HG03135 (cell line): ENCODE results near the gene FKBP4.
"Not testable (repeated sequence)": the region's sequence is repeated elsewhere in the genome, so short reads cannot be mapped to it uniquely, and the experiment has no call there.

Experiments
- ATAC-seq: cut with Tn5 transposase; IDR thresholded peaks from one replicate; pipeline ENCODE4 v1.9.1; 2021; ENCODE audit warnings: mild to moderate bottlenecking, moderate library complexity; ENCODE audit not compliant: unreplicated experiment

FKBP4 gene

GRCh38 chr12:2794736-2795289 lies at the start of gene FKBP4:
Gene FKBP4, plus strand, starts transcription at chr12:2794970. Its CDS starts 170 bp downstream, at chr12:2795140.
- peak; percentile 57 for ATAC-seq

- no peak for ATAC-seq
Observed at GRCh38 chr12:2745655-2746054, 49.1 kb upstream of the FKBP4 start.

- ATAC-seq = no peak
Observed at GRCh38 chr12:2749580-2749979, 45.2 kb upstream of the FKBP4 start.

GRCh38 chr12:2750185-2750584 lies 44.6 kb upstream of the FKBP4 start:
- ATAC-seq = no peak

GRCh38 chr12:2751230-2751629 lies 43.5 kb upstream of the FKBP4 start:
- ATAC-seq = no peak

- ATAC-seq = no peak
Observed at GRCh38 chr12:2751686-2752085, 43.1 kb upstream of the FKBP4 start.

GRCh38 chr12:2752676-2753371 lies 41.9 kb upstream of the FKBP4 start:
- no peak for ATAC-seq

- no peak for ATAC-seq
Observed at GRCh38 chr12:2753536-2753935, 41.2 kb upstream of the FKBP4 start.

- ATAC-seq = no peak
Observed at GRCh38 chr12:2754208-2754607, 40.6 kb upstream of the FKBP4 start.

- ATAC-seq = no peak
Observed at GRCh38 chr12:2756756-2757155, 38.0 kb upstream of the FKBP4 start.

GRCh38 chr12:2759733-2760132 lies 35.0 kb upstream of the FKBP4 start:
- no peak for ATAC-seq

- no peak for ATAC-seq
Observed at GRCh38 chr12:2764398-2764797, 30.4 kb upstream of the FKBP4 start.

GRCh38 chr12:2765052-2765451 lies 29.7 kb upstream of the FKBP4 start:
- no peak for ATAC-seq

- no peak for ATAC-seq
Observed at GRCh38 chr12:2765608-2766007, 29.2 kb upstream of the FKBP4 start.

GRCh38 chr12:2768224-2768961 lies 26.4 kb upstream of the FKBP4 start:
- ATAC-seq = no peak

GRCh38 chr12:2769866-2770533 lies 24.8 kb upstream of the FKBP4 start:
- no peak for ATAC-seq

GRCh38 chr12:2770544-2770943 lies 24.2 kb upstream of the FKBP4 start:
- not testable (repeated sequence) for ATAC-seq

GRCh38 chr12:2772370-2772769 lies 22.4 kb upstream of the FKBP4 start:
- ATAC-seq = no peak

GRCh38 chr12:2773199-2773875 lies 21.4 kb upstream of the FKBP4 start:
- ATAC-seq = no peak

- no peak for ATAC-seq
Observed at GRCh38 chr12:2775431-2775830, 19.3 kb upstream of the FKBP4 start.
